Measurements from ENCODE around the gene SF3A1. TPM values are rescaled to one million over a fixed set of nuclear protein-coding genes. Genes with fewer than 3 reads are reported as not detected.

The SF3A1 gene
- total RNA-seq, 1 experiment from 2014 or later: 64.7 TPM

Other genes with a start within 250 kb of the SF3A1 start
- 1.1 and 1.7 TPM in 2 replicates for gene LIF, start 110.1 kb downstream of the SF3A1 start, total RNA-seq (2014; rRNA removed; shearing (Covaris generic))
- not detected in 2 replicates for gene OSM, start 90.0 kb downstream of the SF3A1 start, total RNA-seq (2014; rRNA removed; shearing (Covaris generic))
- 1.2 and 2.1 TPM in 2 replicates for gene CASTOR1, start 67.4 kb downstream of the SF3A1 start, total RNA-seq (2014; rRNA removed; shearing (Covaris generic))
- gene TBC1D10A, start 30.0 kb downstream of the SF3A1 start, total RNA-seq (2014; rRNA removed; shearing (Covaris generic)): 4.8 and 5.8 TPM in 2 replicates
- gene CCDC157, start 113 bp upstream of the SF3A1 start, total RNA-seq (2014; rRNA removed; shearing (Covaris generic)): 1.2 TPM in 2 replicates
- gene RNF215, start 30.5 kb upstream of the SF3A1 start, total RNA-seq (2014; rRNA removed; shearing (Covaris generic)): 4.1 and 7.3 TPM in 2 replicates
- 1.4 and 3.4 TPM in 2 replicates for gene SEC14L2, start 40.1 kb upstream of the SF3A1 start, total RNA-seq (2014; rRNA removed; shearing (Covaris generic))
- 19.6 and 25.5 TPM in 2 replicates for gene MTFP1, start 68.9 kb upstream of the SF3A1 start, total RNA-seq (2014; rRNA removed; shearing (Covaris generic))
- not detected in 2 replicates for gene SEC14L3, start 115.1 kb upstream of the SF3A1 start, total RNA-seq (2014; rRNA removed; shearing (Covaris generic))
- gene SEC14L4, start 148.8 kb upstream of the SF3A1 start, total RNA-seq (2014; rRNA removed; shearing (Covaris generic)): not detected in 2 replicates
- gene SEC14L6, start 189.8 kb upstream of the SF3A1 start, total RNA-seq (2014; rRNA removed; shearing (Covaris generic)): not detected in 2 replicates
- gene GAL3ST1, start 217.8 kb upstream of the SF3A1 start, total RNA-seq (2014; rRNA removed; shearing (Covaris generic)): not detected in 2 replicates
- gene PES1, start 235.0 kb upstream of the SF3A1 start, total RNA-seq (2014; rRNA removed; shearing (Covaris generic)): 65.6 and 73.8 TPM in 2 replicates

Measured in SJCRH30 (cell line).